Esophagus (tissue), 2 donors: Measurements from ENCODE around the gene PELI2. TPM values are rescaled to one million over a fixed set of nuclear protein-coding genes. Genes with fewer than 3 reads are reported as not detected.

Experiments used
- H3K27ac ChIP-seq, 2 donors: one replicate each; pipeline ENCODE4 v1.5.1; 2013; ENCODE audit warnings: low read depth in 2 of 2, mild to moderate bottlenecking in 2 of 2, inconsistent platforms in 1 of 2, low read length in 1 of 2, moderate library complexity in 1 of 2
- H3K27me3 ChIP-seq, 2 donors: one replicate each; pipeline ENCODE4 v1.6.1; 2013; ENCODE audit warnings: low read length in 2 of 2, control low read depth in 1 of 2, mild to moderate bottlenecking in 1 of 2; ENCODE audit not compliant: insufficient read depth in 2 of 2, control insufficient read depth in 1 of 2
- H3K36me3 ChIP-seq, 2 donors: one replicate each; pipeline ENCODE4 v1.6.1; 2013; ENCODE audit warnings: low read length in 1 of 2; ENCODE audit not compliant: control insufficient read depth in 2 of 2, insufficient read depth in 2 of 2
- H3K4me1 ChIP-seq, 2 donors: one replicate each; pipeline ENCODE4 v1.6.1; 2013; ENCODE audit warnings: low read length in 1 of 2; ENCODE audit not compliant: control insufficient read depth in 2 of 2, insufficient read depth in 2 of 2
- H3K4me3 ChIP-seq, 2 donors: one replicate each; pipeline ENCODE4 v1.5.1; 2013; ENCODE audit warnings: low read length in 2 of 2, mild to moderate bottlenecking in 2 of 2, low read depth in 1 of 2, moderate library complexity in 1 of 2
- H3K9me3 ChIP-seq, 2 donors: one replicate each; pipeline ENCODE4 v1.6.1; 2013; ENCODE audit warnings: mild to moderate bottlenecking in 2 of 2, low read depth in 1 of 2, low read length in 1 of 2, moderate library complexity in 1 of 2; ENCODE audit not compliant: control insufficient read depth in 2 of 2, insufficient read depth in 1 of 2
- WGBS, 2 donors: extraction: QIAGEN DNeasy Blood & Tissue Kit; methylation state at CpG; one replicate each; pipeline ENCODE4 v1.1.7; 2013; 5-methylcytosine and 5-hydroxymethylcytosine counted together
- polyA plus RNA-seq, 2 donors: library from polyadenylated mRNA; stranded (reverse); fragments of 200-250 nt; gene quantifications; one replicate each; pipeline ENCODE4 v1.2.3, GENCODE V29; 2013
- donor health status: healthy with polysubstance abuse.
- donor health status: Bipolar disorder and iron deficiency.

PELI2 gene
- polyA plus RNA-seq, 2 donors: 0.86 to 1.4 TPM

GRCh38 chr14:56115976-56116893 lies 2.0 kb upstream of the PELI2 start:
- 73 to 76% methylated on average over 8 of the region's 8 CpGs for WGBS, 2 donors
- peaks cover 0 to 2% of the 10 kb centered on the region in 2 donors for H3K4me1 ChIP-seq
- H3K9me3 ChIP-seq: no peaks in the 10 kb centered on the region
- no peak overlapping the region for H3K4me3 ChIP-seq
- no peaks in the 10 kb centered on the region for H3K36me3 ChIP-seq
- no peaks in the 10 kb centered on the region for H3K27me3 ChIP-seq
- no peak overlapping the region for H3K27ac ChIP-seq

GRCh38 chr14:56118611-56119181 lies 485 bp downstream of the PELI2 start:
- no peaks in the 10 kb centered on the region for H3K9me3 ChIP-seq
- no peaks in the 10 kb centered on the region for H3K36me3 ChIP-seq
- peak overlapping the region; percentile 87 to 91 for H3K27ac ChIP-seq
- H3K4me3 ChIP-seq: peak overlapping the region; percentile 84 to 85
- 0 to 1% methylated on average over 50 to 87 of the region's 87 CpGs for WGBS, 2 donors
- H3K27me3 ChIP-seq: no peaks in the 10 kb centered on the region
- peaks cover 0 to 2% of the 10 kb centered on the region in 2 donors for H3K4me1 ChIP-seq

- no peaks in the 10 kb centered on the region for H3K27me3 ChIP-seq
- H3K27ac ChIP-seq: peak overlapping the region; percentile 87 to 91
- peaks cover 0 to 2% of the 10 kb centered on the region in 2 donors for H3K4me1 ChIP-seq
- no peaks in the 10 kb centered on the region for H3K36me3 ChIP-seq
- no peaks in the 10 kb centered on the region for H3K9me3 ChIP-seq
- 1% methylated on average over 48 to 53 of the region's 53 CpGs for WGBS, 2 donors
- peak overlapping the region; percentile 84 to 85 for H3K4me3 ChIP-seq
Observed at GRCh38 chr14:56119201-56119981, 1.2 kb downstream of the PELI2 start.

- peak overlapping the region; percentile 2 to 85 for H3K4me3 ChIP-seq
- no peaks in the 10 kb centered on the region for H3K9me3 ChIP-seq
- 9 to 11% methylated on average over 13 of the region's 13 CpGs for WGBS, 2 donors
- no peaks in the 10 kb centered on the region for H3K36me3 ChIP-seq
- H3K4me1 ChIP-seq: peaks cover 0 to 2% of the 10 kb centered on the region in 2 donors
- H3K27ac ChIP-seq: no peak overlapping the region
- H3K27me3 ChIP-seq: no peaks in the 10 kb centered on the region
Observed at GRCh38 chr14:56120091-56120691, 2.0 kb downstream of the PELI2 start.

- Histone ChIP-seq H3K9me3 (no peaks in the 10 kb centered on the region), H3K27ac (no peak overlapping the region), H3K4me3 (no peak overlapping the region), H3K36me3 (no peaks in the 10 kb centered on the region), H3K27me3 (no peaks in the 10 kb centered on the region), H3K4me1 (peaks cover 0 to 2% of the 10 kb centered on the region in 2 donors)
- WGBS, 2 donors: 87 to 92% methylated on average over 3 of the region's 3 CpGs
Observed at GRCh38 chr14:56121816-56122215, 3.6 kb downstream of the PELI2 start.

GRCh38 chr14:56122301-56122700 lies 4.1 kb downstream of the PELI2 start:
- H3K4me3 ChIP-seq: no peak overlapping the region
- 85 to 88% methylated on average over 2 of the region's 2 CpGs for WGBS, 2 donors
- H3K36me3 ChIP-seq: no peaks in the 10 kb centered on the region
- H3K27ac ChIP-seq: no peak overlapping the region
- H3K9me3 ChIP-seq: no peaks in the 10 kb centered on the region
- peaks cover 0 to 2% of the 10 kb centered on the region in 2 donors for H3K4me1 ChIP-seq
- H3K27me3 ChIP-seq: no peaks in the 10 kb centered on the region

GRCh38 chr14:56124327-56124726 lies 6.1 kb downstream of the PELI2 start:
- Histone ChIP-seq H3K27me3 (no peaks in the 10 kb centered on the region), H3K4me1 (peaks cover 0 to 2% of the 10 kb centered on the region in 2 donors), H3K27ac (no peak overlapping the region), H3K9me3 (no peaks in the 10 kb centered on the region), H3K4me3 (no peak overlapping the region), H3K36me3 (no peaks in the 10 kb centered on the region)
- WGBS, 2 donors: 55 to 65% methylated on average over 2 of the region's 2 CpGs

GRCh38 chr14:56125772-56126636 lies 7.8 kb downstream of the PELI2 start:
- Histone ChIP-seq H3K4me1 (peaks cover 0 to 5% of the 10 kb centered on the region in 2 donors), H3K36me3 (no peaks in the 10 kb centered on the region), H3K9me3 (no peaks in the 10 kb centered on the region), H3K27ac (no peak overlapping the region), H3K4me3 (no peak overlapping the region), H3K27me3 (no peaks in the 10 kb centered on the region)
- WGBS, 2 donors: 84 to 94% methylated on average over 12 of the region's 12 CpGs
